OCI-LY3 (cell line): ENCODE results near the gene CHD9.

ENCODE experiments used
- H2AFZ ChIP-seq: fragments of 200-600, 300-600 bp; shearing (Covaris generic); 2 replicates; pipeline ENCODE4 v1.6.0; 2014; ENCODE audit warnings: antibody characterized with exemption, low read depth, low read length
- H3K27ac ChIP-seq: fragments of 200-600, 300-600 bp; sonication (generic); 2 replicates; pipeline ENCODE4 v1.5.1; 2014; ENCODE audit warnings: mild to moderate bottlenecking, low read length, moderate library complexity, mixed read lengths
- H3K27me3 ChIP-seq: fragments of 200-600, 300-600 bp; sonication (generic); 2 replicates; pipeline ENCODE4 v1.6.1; 2014; ENCODE audit warnings: low read depth, low read length, mixed read lengths
- H3K36me3 ChIP-seq: fragments of 200-600, 300-600 bp; sonication (generic); replicated peaks from 2 replicates; pipeline ENCODE3; 2014; ENCODE audit warnings: low read depth, low read length, mixed read lengths
- H3K4me1 ChIP-seq: fragments of 300-600, 200-600 bp; sonication (generic); 2 replicates; pipeline ENCODE4 v1.6.1; 2014; ENCODE audit warnings: low read length, mixed read lengths
- H3K4me2 ChIP-seq: fragments of 200-600, 300-600 bp; sonication (generic); 2 replicates; pipeline ENCODE4 v1.6.1; 2014; ENCODE audit warnings: low read length, mixed read lengths
- H3K4me3 ChIP-seq: fragments of 300-600, 200-600 bp; sonication (generic); 2 replicates; pipeline ENCODE4 v1.5.1; 2014; ENCODE audit warnings: antibody characterized with exemption, mild to moderate bottlenecking, low read length, moderate library complexity
- H3K79me2 ChIP-seq: fragments of 300-600, 200-600 bp; shearing (Covaris generic); 2 replicates; pipeline ENCODE4 v1.6.1; 2014; ENCODE audit warnings: mild to moderate bottlenecking, low read length, mixed read lengths
- H3K9ac ChIP-seq: fragments of 300-600, 200-600 bp; shearing (Covaris generic); 2 replicates; pipeline ENCODE4 v1.6.0; 2014; ENCODE audit warnings: mild to moderate bottlenecking, low read length, moderate library complexity
- H3K9me3 ChIP-seq: fragments of 200-600, 300-600 bp; shearing (Covaris generic); 2 replicates; pipeline ENCODE4 v1.6.1; 2014; ENCODE audit warnings: low read length, mixed read lengths; ENCODE audit not compliant: insufficient read depth
- H4K20me1 ChIP-seq: fragments of 200-600, 300-600 bp; sonication (generic); 2 replicates; pipeline ENCODE4 v1.6.1; 2016; ENCODE audit warnings: low read length, mixed read lengths; ENCODE audit not compliant: insufficient read depth
- EZH2phosphoT487 ChIP-seq: fragments of 200-600 bp; shearing (Covaris generic); IDR thresholded peaks from 2 replicates; pipeline ENCODE4 v1.6.1; 2018; ENCODE audit warnings: antibody characterized with exemption, mixed run types, low read depth
- TF ChIP-seq, protein P1 (sequence below): fragments of 200-600, 300-600 bp; sonication (generic); IDR thresholded peaks from 2 replicates; pipeline ENCODE4 v1.5.1; 2014; ENCODE audit warnings: antibody characterized with exemption, low read length, low read depth

CHD9 gene

DNA sequence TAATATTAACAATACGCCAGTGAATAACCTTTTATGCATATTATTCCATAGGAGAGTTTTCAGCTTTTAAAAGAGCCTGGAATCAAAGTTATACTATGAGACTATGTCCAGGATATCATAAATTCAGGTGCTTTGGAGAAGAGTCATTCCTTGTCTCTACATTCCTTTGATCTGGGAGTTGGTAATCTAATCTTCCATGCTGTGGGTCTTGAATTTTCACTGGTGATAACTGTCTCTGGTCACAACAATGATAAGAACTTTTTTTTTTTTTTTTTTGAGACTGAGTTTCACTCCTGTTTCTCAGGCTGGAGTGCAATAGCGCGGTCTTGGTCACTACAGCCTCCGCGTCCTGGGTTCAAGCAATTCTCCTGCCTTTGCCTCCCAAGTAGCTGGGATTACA is 50.8 kb downstream of the CHD9 start:
- H3K4me2 ChIP-seq: no peak overlapping the region
- no peak overlapping the region for H3K27ac ChIP-seq
- H3K9me3 ChIP-seq: no peaks in the 10 kb centered on the region
- peaks cover 17% of the 10 kb centered on the region for H3K36me3 ChIP-seq
- no peaks in the 10 kb centered on the region for H3K27me3 ChIP-seq
- H3K4me3 ChIP-seq: no peak overlapping the region
- H3K4me1 ChIP-seq: peaks cover 9% of the 10 kb centered on the region
- no peaks in the 10 kb centered on the region for H4K20me1 ChIP-seq
- TF ChIP-seq, protein P1, sequence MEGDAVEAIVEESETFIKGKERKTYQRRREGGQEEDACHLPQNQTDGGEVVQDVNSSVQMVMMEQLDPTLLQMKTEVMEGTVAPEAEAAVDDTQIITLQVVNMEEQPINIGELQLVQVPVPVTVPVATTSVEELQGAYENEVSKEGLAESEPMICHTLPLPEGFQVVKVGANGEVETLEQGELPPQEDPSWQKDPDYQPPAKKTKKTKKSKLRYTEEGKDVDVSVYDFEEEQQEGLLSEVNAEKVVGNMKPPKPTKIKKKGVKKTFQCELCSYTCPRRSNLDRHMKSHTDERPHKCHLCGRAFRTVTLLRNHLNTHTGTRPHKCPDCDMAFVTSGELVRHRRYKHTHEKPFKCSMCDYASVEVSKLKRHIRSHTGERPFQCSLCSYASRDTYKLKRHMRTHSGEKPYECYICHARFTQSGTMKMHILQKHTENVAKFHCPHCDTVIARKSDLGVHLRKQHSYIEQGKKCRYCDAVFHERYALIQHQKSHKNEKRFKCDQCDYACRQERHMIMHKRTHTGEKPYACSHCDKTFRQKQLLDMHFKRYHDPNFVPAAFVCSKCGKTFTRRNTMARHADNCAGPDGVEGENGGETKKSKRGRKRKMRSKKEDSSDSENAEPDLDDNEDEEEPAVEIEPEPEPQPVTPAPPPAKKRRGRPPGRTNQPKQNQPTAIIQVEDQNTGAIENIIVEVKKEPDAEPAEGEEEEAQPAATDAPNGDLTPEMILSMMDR: no peak
- TF ChIP-seq EZH2phosphoT487: no peak
- no peak overlapping the region for H2AFZ ChIP-seq
- H3K9ac ChIP-seq: no peak overlapping the region
- H3K79me2 ChIP-seq: peaks cover 35% of the 10 kb centered on the region

DNA sequence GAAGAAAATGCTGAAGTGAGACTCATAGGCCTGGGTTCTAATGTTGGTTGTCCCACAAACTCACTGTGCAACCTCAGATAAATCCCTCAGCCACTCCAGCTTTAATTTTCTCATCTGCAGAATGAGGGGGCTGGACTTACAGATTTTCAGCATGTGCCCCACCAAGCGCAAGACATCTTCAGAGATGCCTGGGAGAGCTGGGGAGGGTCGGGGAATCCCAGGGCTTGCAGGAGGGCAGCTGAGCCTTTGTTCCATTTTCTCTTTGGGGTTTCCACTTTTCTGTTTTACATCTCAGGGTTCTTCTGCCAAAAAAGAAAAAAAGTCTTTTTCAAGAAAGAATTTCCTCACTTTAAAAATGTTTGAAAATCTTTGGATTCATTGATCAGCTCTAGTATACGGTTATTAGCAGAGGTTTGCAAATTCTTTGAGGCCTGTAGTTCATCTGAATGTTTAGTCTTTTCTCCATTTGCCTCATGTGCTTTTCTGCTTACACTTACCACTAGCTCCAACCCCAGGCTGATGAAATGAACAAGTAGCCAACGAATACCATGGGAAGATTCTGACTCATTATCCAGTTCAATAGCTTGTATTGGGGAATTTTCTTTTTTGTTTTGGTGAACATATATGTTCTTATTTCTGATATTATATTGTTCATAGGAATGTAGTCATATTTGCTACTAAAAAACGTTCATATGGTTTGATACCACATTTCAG is 56.4 kb downstream of the CHD9 start:
- H3K9me3 ChIP-seq: no peaks in the 10 kb centered on the region
- H3K27ac ChIP-seq: peak overlapping the region; percentile 83
- H3K4me2 ChIP-seq: peak overlapping the region; percentile 67
- H3K4me3 ChIP-seq: peak overlapping the region; percentile 23; the same call in 1 of the 2 replicates
- no peaks in the 10 kb centered on the region for H3K27me3 ChIP-seq
- H3K9ac ChIP-seq: peak overlapping the region; percentile 59
- peaks cover 32% of the 10 kb centered on the region for H3K79me2 ChIP-seq
- H2AFZ ChIP-seq: no peak overlapping the region
- TF ChIP-seq, protein P1: no peak
- no peak for TF ChIP-seq EZH2phosphoT487
- H3K36me3 ChIP-seq: peaks cover 7% of the 10 kb centered on the region
- no peaks in the 10 kb centered on the region for H4K20me1 ChIP-seq
- H3K4me1 ChIP-seq: peaks cover 54% of the 10 kb centered on the region

- Histone ChIP-seq H3K36me3 (peaks cover 3% of the 10 kb centered on the region), H3K27ac (peak overlapping the region; percentile 83), H3K79me2 (peaks cover 30% of the 10 kb centered on the region), H3K4me1 (peaks cover 59% of the 10 kb centered on the region), H3K9me3 (no peaks in the 10 kb centered on the region), H4K20me1 (no peaks in the 10 kb centered on the region), H3K27me3 (no peaks in the 10 kb centered on the region), H3K4me3 (peak overlapping the region; percentile 23), H3K4me2 (peak overlapping the region; percentile 67), H3K9ac (peak overlapping the region; percentile 59), H2AFZ (no peak overlapping the region)
- TF ChIP-seq EZH2phosphoT487: no peak
- TF ChIP-seq, protein P1: no peak
Measured at GRCh38 chr16:53112015-53112414, 57.2 kb downstream of the CHD9 start.

DNA sequence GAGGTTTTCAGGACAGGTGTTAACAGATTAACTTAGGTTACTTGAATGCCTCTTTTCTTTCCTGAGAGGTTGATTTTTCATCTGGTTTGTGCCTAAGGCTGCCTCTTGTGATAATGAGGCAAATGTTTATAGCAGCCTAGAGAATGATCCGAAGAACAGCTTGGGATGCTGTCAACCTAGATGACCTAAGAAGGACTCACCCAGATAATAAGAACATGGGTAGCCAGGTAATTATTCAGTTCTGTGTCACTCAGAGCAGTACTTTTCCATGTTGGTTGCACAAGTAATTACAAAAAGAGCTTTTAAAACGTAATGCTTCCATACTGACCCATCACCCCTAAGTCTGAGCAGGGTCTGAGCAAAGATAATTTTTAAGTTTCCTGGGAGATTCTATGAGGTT is 60.3 kb downstream of the CHD9 start:
- H3K36me3 ChIP-seq: peaks cover 3% of the 10 kb centered on the region
- no peaks in the 10 kb centered on the region for H4K20me1 ChIP-seq
- H3K4me1 ChIP-seq: peaks cover 57% of the 10 kb centered on the region
- H3K79me2 ChIP-seq: peaks cover 25% of the 10 kb centered on the region
- H3K27ac ChIP-seq: peak overlapping the region; percentile 31; the same call in 1 of the 2 replicates
- H3K9me3 ChIP-seq: no peaks in the 10 kb centered on the region
- H3K27me3 ChIP-seq: no peaks in the 10 kb centered on the region
- TF ChIP-seq, protein P1: no peak
- TF ChIP-seq EZH2phosphoT487: no peak
- H3K9ac ChIP-seq: no peak overlapping the region
- no peak overlapping the region for H2AFZ ChIP-seq
- no peak overlapping the region for H3K4me3 ChIP-seq
- peak overlapping the region; percentile 42; the same call in 1 of the 2 replicates for H3K4me2 ChIP-seq
